Adipocyte (in vitro differentiated cells): ENCODE results near the gene S1PR1.
"Not testable (repeated sequence)": the region's sequence is repeated elsewhere in the genome, so short reads cannot be mapped to it uniquely, and the experiment has no call there.

Source experiments
- DNase-seq: peaks from one replicate; pipeline ENCODE4 v3.0.0-alpha.2; 2015; ENCODE audit warnings: low read depth
- H3K27me3 ChIP-seq: replicated peaks from 2 replicates; pipeline ENCODE4 v1.7.0; 2013; ENCODE audit warnings: mild to moderate bottlenecking, low read length, moderate library complexity; ENCODE audit not compliant: control insufficient read depth, insufficient read depth
- H3K36me3 ChIP-seq: 2 replicates; pipeline ENCODE4 v1.7.0; 2013; ENCODE audit warnings: low read length, mild to moderate bottlenecking, moderate library complexity; ENCODE audit not compliant: control insufficient read depth, insufficient read depth, severe bottlenecking
- H3K4me1 ChIP-seq: 2 replicates; pipeline ENCODE4 v1.7.0; 2013; ENCODE audit warnings: mild to moderate bottlenecking, low read length, moderate library complexity; ENCODE audit not compliant: control insufficient read depth, insufficient read depth
- H3K4me3 ChIP-seq: 2 replicates; pipeline ENCODE4 v1.7.0; 2013; ENCODE audit warnings: mild to moderate bottlenecking, low read length, moderate library complexity
- H3K9ac ChIP-seq: 2 replicates; pipeline ENCODE4 v1.7.0; 2013; ENCODE audit warnings: mild to moderate bottlenecking, low read length, moderate library complexity
- H3K9me3 ChIP-seq: 2 replicates; pipeline ENCODE4 v1.7.0; 2013; ENCODE audit warnings: mild to moderate bottlenecking, low read length, moderate library complexity; ENCODE audit not compliant: control insufficient read depth

The S1PR1 gene

GRCh38 chr1:101200513-101200912, 36.3 kb upstream of the S1PR1 start:
- Histone ChIP-seq H3K27me3 (no peaks in the 10 kb centered on the region), H3K9ac (peak overlapping the region; percentile 20), H3K36me3 (no peaks in the 10 kb centered on the region), H3K4me1 (peaks cover 8% of the 10 kb centered on the region), H3K4me3 (no peak overlapping the region), H3K9me3 (no peaks in the 10 kb centered on the region)
- peak; percentile 84 for DNase-seq

DNA sequence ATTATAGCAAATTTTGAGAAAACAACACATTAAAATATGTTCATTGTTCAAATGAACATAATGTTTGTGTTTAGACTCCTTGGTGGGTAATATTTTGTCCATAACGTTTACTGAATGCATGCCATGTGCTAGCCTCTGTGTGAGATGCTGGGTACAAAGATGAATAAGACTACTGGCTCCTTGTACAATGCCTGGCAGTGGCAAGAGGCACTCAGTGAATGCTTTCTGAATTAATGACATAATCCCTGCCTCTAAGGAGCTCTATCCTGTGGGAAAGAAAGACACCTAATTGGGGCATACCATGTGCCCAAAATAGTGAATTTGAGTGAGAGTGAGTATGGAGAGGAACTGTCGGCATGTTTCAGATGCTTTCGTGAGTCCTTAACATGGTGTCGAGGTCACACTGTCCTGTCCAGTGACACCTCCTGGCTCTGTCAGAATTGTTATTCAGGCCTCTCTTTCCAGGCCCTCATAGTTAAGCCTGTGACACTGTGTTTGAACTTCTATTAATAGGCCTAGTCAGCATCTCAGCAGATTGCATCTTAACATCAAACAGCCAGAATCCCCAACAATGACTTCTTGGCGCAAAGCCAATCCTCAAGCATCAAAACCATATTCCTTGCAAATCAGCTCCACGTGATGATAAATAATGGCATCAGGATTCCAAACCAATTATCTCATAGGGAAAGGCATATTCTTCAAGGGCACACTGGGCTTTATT, 32.8 kb upstream of the S1PR1 start:
- no peaks in the 10 kb centered on the region for H3K36me3 ChIP-seq
- H3K4me3 ChIP-seq, result no peak overlapping the region
- no peaks in the 10 kb centered on the region for H3K9me3 ChIP-seq
- no peaks in the 10 kb centered on the region for H3K27me3 ChIP-seq
- peaks cover 8% of the 10 kb centered on the region for H3K4me1 ChIP-seq
- DNase-seq, result peak; percentile 6
- H3K9ac ChIP-seq, result no peak overlapping the region

DNA sequence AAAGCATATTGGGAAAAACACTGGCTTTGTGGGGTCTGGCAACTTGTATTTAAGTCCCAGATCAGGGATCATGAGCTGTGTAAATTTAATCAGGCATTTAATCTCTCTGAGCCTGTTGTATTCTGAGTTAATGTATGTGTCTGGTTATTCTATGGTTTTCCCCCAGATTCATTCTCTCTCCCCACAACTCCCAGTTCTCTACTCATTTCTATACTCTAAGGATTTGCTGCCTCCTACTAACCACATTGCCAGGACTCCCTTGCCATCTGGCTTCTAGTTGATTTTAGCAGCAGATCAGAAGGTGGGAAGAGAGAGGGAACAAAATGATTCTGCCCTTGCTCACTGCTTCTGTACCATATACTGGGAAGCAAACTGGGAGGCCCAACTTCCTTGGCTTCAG, 31.4 kb upstream of the S1PR1 start:
- DNase-seq, result no peak
- no peaks in the 10 kb centered on the region for H3K9me3 ChIP-seq
- no peaks in the 10 kb centered on the region for H3K27me3 ChIP-seq
- no peak overlapping the region for H3K4me3 ChIP-seq
- H3K9ac ChIP-seq, result no peak overlapping the region
- H3K36me3 ChIP-seq, result no peaks in the 10 kb centered on the region
- H3K4me1 ChIP-seq, result peaks cover 8% of the 10 kb centered on the region

- H3K4me1 ChIP-seq, H3K9me3 ChIP-seq, H3K36me3 ChIP-seq, H3K9ac ChIP-seq, H3K27me3 ChIP-seq, H3K4me3 ChIP-seq, DNase-seq: not testable (repeated sequence)
These were observed 30.7 kb upstream of the S1PR1 start for GRCh38 chr1:101206139-101206538.

DNA sequence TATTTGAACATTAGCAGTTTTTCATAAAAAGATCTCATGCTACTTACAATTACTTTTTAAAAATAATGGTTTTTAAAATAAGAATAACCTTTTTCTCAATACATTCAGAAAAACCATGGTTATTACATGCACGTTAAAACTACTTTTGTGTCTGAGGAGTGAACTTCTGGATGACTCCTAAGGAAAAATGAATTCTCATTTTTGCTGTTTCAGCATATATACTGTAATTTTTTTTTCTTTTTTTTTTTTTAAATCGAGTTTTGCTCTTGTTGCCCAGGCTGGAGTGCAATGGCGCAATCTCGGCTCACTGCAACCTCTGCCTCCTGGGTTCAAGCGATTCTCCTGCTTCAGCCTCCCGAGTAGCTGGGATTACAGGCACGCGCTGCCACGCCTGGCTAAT, 29.5 kb upstream of the S1PR1 start:
- H3K9me3 ChIP-seq, DNase-seq, H3K9ac ChIP-seq, H3K4me1 ChIP-seq, H3K36me3 ChIP-seq, H3K27me3 ChIP-seq, H3K4me3 ChIP-seq: not testable (repeated sequence)

DNA sequence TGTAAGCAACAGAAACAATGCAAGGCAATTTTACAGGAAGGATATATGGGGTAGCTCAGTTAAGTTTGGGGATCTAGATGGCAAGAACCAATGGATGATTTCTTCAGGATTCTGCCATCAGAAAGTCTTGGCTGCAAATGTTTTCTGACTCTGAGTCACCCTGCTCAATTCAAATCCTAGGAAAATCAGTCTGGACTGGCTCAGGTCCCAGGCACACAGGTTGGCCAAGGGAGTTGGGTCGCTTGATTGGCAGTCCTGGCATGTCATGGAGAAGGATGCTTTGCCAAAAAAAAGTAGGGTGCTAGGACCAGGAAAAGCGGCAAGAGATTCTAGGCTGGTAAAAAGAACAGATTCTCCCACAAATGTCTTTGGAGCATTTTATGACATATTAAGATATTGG, 28.9 kb upstream of the S1PR1 start:
- Histone ChIP-seq H3K4me1 (no peaks in the 10 kb centered on the region), H3K4me3 (no peak overlapping the region), H3K27me3 (no peaks in the 10 kb centered on the region), H3K9me3 (no peaks in the 10 kb centered on the region), H3K9ac (no peak overlapping the region), H3K36me3 (no peaks in the 10 kb centered on the region)
- DNase-seq, result no peak

DNA sequence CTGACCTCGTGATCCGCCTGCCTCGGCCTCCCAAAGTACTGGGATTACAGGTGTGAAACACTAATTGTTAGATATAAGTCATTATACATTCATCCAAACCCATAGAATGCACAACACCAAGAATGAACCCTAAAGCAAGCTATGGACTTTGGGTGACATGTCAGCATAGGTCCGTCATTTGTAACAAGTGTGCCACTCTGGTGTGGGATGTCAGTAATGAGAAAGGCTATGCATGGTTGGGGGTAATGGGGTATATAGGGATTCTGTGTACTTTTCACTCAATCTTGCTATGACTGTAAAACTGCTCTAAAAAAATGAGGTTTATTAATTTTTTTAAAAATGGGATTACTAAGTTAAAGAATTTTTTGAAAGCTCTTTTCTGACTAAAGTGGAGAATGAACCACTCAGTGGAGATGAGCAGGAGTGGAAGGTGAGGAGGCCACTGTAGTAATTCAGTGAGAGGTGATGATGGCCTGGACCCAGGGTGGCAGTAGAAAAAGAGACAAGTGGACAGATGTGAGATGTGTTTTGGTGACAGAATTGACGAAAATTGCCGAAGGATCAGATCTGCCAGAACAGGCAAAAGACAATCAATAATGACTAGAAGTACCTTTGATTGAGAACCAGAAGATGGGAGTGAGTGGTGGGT, 21.3 kb upstream of the S1PR1 start:
- Histone ChIP-seq H3K9me3 (no peaks in the 10 kb centered on the region), H3K36me3 (no peaks in the 10 kb centered on the region), H3K4me1 (no peaks in the 10 kb centered on the region), H3K27me3 (no peaks in the 10 kb centered on the region), H3K4me3 (no peak overlapping the region), H3K9ac (no peak overlapping the region)
- no peak for DNase-seq

- Histone ChIP-seq H3K4me3 (no peak overlapping the region), H3K4me1 (no peaks in the 10 kb centered on the region), H3K36me3 (no peaks in the 10 kb centered on the region), H3K27me3 (no peaks in the 10 kb centered on the region), H3K9ac (no peak overlapping the region), H3K9me3 (no peaks in the 10 kb centered on the region)
- DNase-seq, result no peak
These were observed 20.2 kb upstream of the S1PR1 start for GRCh38 chr1:101216623-101217022.

GRCh38 chr1:101217148-101217547, 19.7 kb upstream of the S1PR1 start:
- Histone ChIP-seq H3K36me3 (no peaks in the 10 kb centered on the region), H3K9ac (no peak overlapping the region), H3K4me3 (no peak overlapping the region), H3K27me3 (no peaks in the 10 kb centered on the region), H3K4me1 (no peaks in the 10 kb centered on the region), H3K9me3 (no peaks in the 10 kb centered on the region)
- DNase-seq, result no peak

DNA sequence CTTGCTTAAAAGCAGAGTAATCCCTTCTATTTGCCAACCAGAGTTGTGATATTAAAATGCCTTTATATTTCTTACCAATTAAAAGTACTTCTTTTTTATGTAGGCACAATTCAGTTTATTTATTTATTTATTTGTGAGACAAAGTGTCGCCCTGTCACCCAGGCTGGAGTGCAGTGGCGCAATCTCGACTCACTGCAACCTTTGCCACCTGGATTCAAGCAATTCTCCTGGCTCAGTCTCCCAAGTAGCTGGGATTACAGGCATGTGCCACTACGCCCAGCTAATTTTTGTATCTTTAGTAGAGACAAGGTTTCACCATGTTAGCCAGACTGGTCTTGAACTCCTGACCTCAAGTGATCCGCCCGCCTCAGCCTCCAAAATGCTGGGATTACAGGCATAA, 17.9 kb upstream of the S1PR1 start:
- H3K36me3 ChIP-seq, DNase-seq, H3K27me3 ChIP-seq, H3K4me1 ChIP-seq, H3K9ac ChIP-seq, H3K9me3 ChIP-seq, H3K4me3 ChIP-seq: not testable (repeated sequence)

- Histone ChIP-seq H3K36me3 (no peaks in the 10 kb centered on the region), H3K27me3 (no peaks in the 10 kb centered on the region), H3K4me3 (no peak overlapping the region), H3K9ac (no peak overlapping the region), H3K9me3 (no peaks in the 10 kb centered on the region), H3K4me1 (no peaks in the 10 kb centered on the region)
- no peak for DNase-seq
These were observed 16.6 kb upstream of the S1PR1 start for GRCh38 chr1:101219924-101220870.
